IMR-90 (cell line): ENCODE data around the gene CRIP1. TPM values are rescaled to one million over a fixed set of nuclear protein-coding genes. Genes with fewer than 3 reads are reported as not detected.

ENCODE experiments used
- ATAC-seq: fragments of 200-7000 bp; cut with Tn5 transposase; 2 replicates; pipeline ENCODE4 v1.9.1; 2020; ENCODE audit warnings: low read depth, mild to moderate bottlenecking, moderate library complexity
- BruUV-seq: library from RNA; stranded (reverse); fragments of 400-500 nt; replicated peaks from 2 replicates; lab custom pipeline; 2021; lab: Mats Ljungman, UMichigan
- CTCF ChIA-PET: fragments of 300-600 bp; formaldehyde crosslinking; extraction: SDS; loops from one replicate; lab custom pipeline; 2021; ENCODE audit warnings: antibody characterized with exemption; lab: Yijun Ruan, JAX
- POLR2A ChIA-PET: fragments of 300-600 bp; sonication (Branson Sonifier 250); formaldehyde crosslinking; loops from one replicate; lab custom pipeline; 2022; ENCODE audit warnings: antibody characterized with exemption; ENCODE audit not compliant: unreplicated experiment; lab: Charles Lee
- DNase-seq: peaks from one replicate; pipeline ENCODE4 v3.0.0; 2013
- H2AFZ ChIP-seq: replicated peaks from 2 replicates; pipeline ENCODE3; 2013; ENCODE audit warnings: low read length, mild to moderate bottlenecking; ENCODE audit not compliant: poor library complexity
- H2AK5ac ChIP-seq: 2 replicates; pipeline ENCODE4 v1.6.1; 2013; ENCODE audit warnings: low read depth, low read length, inconsistent platforms
- H2AK9ac ChIP-seq: replicated peaks from 2 replicates; pipeline ENCODE3; 2013; ENCODE audit warnings: mild to moderate bottlenecking, low read depth, low read length, moderate library complexity; ENCODE audit not compliant: poor library complexity
- H2BK120ac ChIP-seq: 2 replicates; pipeline ENCODE4 v1.6.1; 2013; ENCODE audit warnings: low read depth, low read length, inconsistent platforms
- H2BK15ac ChIP-seq: 3 replicates; pipeline ENCODE4 v1.6.1; 2013; ENCODE audit warnings: low read depth, low read length, inconsistent platforms
- H2BK20ac ChIP-seq: 2 replicates; pipeline ENCODE4 v1.6.1; 2013; ENCODE audit warnings: low read depth, mild to moderate bottlenecking, inconsistent platforms, low read length, moderate library complexity
- H2BK5ac ChIP-seq: 2 replicates; pipeline ENCODE4 v1.6.1; 2013; ENCODE audit warnings: mild to moderate bottlenecking, low read depth, low read length, inconsistent platforms; ENCODE audit not compliant: poor library complexity, severe bottlenecking
- H3K14ac ChIP-seq: replicated peaks from 2 replicates; pipeline ENCODE4 v1.6.1; 2013; ENCODE audit warnings: low read depth, low read length, inconsistent platforms
- H3K18ac ChIP-seq: 2 replicates; pipeline ENCODE4 v1.6.1; 2013; ENCODE audit warnings: low read depth, low read length, control low read depth
- H3K23ac ChIP-seq: 2 replicates; pipeline ENCODE4 v1.6.1; 2013; ENCODE audit warnings: low read depth, low read length, inconsistent platforms
- H3K27ac ChIP-seq: 2 replicates; pipeline ENCODE4 v1.5.1; 2013; ENCODE audit warnings: mild to moderate bottlenecking, control low read depth, low read length; ENCODE audit not compliant: insufficient read depth
- H3K27me3 ChIP-seq: 2 replicates; pipeline ENCODE4 v1.6.1; 2013; ENCODE audit warnings: low read length; ENCODE audit not compliant: control insufficient read depth, insufficient read depth
- H3K36me3 ChIP-seq: 2 replicates; pipeline ENCODE4 v1.6.1; 2013; ENCODE audit warnings: low read length, mixed read lengths; ENCODE audit not compliant: control insufficient read depth, insufficient read depth
- H3K4ac ChIP-seq: 2 replicates; pipeline ENCODE4 v1.6.1; 2013; ENCODE audit warnings: low read depth, low read length, inconsistent platforms
- H3K4me1 ChIP-seq: 2 replicates; pipeline ENCODE4 v1.6.1; 2013; ENCODE audit warnings: low read length, mixed read lengths; ENCODE audit not compliant: control insufficient read depth, insufficient read depth
- H3K4me2 ChIP-seq: 2 replicates; pipeline ENCODE4 v1.6.1; 2013; ENCODE audit warnings: low read depth, mild to moderate bottlenecking, control low read depth, low read length, moderate library complexity
- H3K4me3 ChIP-seq: 2 replicates; pipeline ENCODE4 v1.5.1; 2013; ENCODE audit warnings: low read depth, mild to moderate bottlenecking, control low read depth, low read length, moderate library complexity; ENCODE audit not compliant: insufficient read depth
- H3K56ac ChIP-seq: 2 replicates; pipeline ENCODE4 v1.6.1; 2013; ENCODE audit warnings: low read length, inconsistent platforms; ENCODE audit not compliant: insufficient read depth; ENCODE audit errors: extremely low read depth
- H3K79me1 ChIP-seq, 2 experiments: 2 replicates each; pipeline ENCODE4 v1.6.1; 2013; ENCODE audit warnings: low read length in 2 of 2, inconsistent platforms in 1 of 2, low read depth in 1 of 2
- H3K9ac ChIP-seq: 2 replicates; pipeline ENCODE4 v1.6.1; 2013; ENCODE audit warnings: low read depth, low read length, control low read depth
- H3K9me1 ChIP-seq: 2 replicates; pipeline ENCODE4 v1.6.1; 2013; ENCODE audit warnings: low read length, inconsistent platforms; ENCODE audit not compliant: insufficient read depth
- H3K9me3 ChIP-seq: 2 replicates; pipeline ENCODE4 v1.6.1; 2013; ENCODE audit warnings: low read length; ENCODE audit not compliant: control insufficient read depth, insufficient read depth
- H4K20me1 ChIP-seq: 2 replicates; pipeline ENCODE4 v1.6.1; 2013; ENCODE audit warnings: low read length, inconsistent platforms; ENCODE audit not compliant: insufficient read depth
- H4K5ac ChIP-seq: 2 replicates; pipeline ENCODE4 v1.6.1; 2013; ENCODE audit warnings: mild to moderate bottlenecking, low read depth, low read length, control low read depth
- H4K8ac ChIP-seq, 2 experiments: 2 replicates each; pipeline ENCODE4 v1.6.1; 2013; ENCODE audit warnings: low read depth in 2 of 2, low read length in 2 of 2, control low read depth in 1 of 2, inconsistent platforms in 1 of 2
- H4K91ac ChIP-seq: 2 replicates; pipeline ENCODE4 v1.6.1; 2013; ENCODE audit warnings: low read depth, low read length, inconsistent platforms; ENCODE audit not compliant: insufficient read depth
- MAFK ChIP-seq: IDR thresholded peaks from 2 replicates; pipeline ENCODE4 v1.6.1; 2012; ENCODE audit warnings: low read depth, low read length, improper control_type of control experiment
- POLR2A ChIP-seq: IDR thresholded peaks from 2 replicates; pipeline ENCODE4 v1.6.1; 2012; ENCODE audit warnings: mild to moderate bottlenecking, low read depth, low read length
- RAD21 ChIP-seq: IDR thresholded peaks from 2 replicates; pipeline ENCODE4 v1.6.1; 2012; ENCODE audit warnings: low read length, improper control_type of control experiment
- WGBS, 2 experiments: methylation state at CpG; one replicate each; pipeline versions ENCODE4 v1.1.5 to v1.1.7; 2013; ENCODE audit warnings: missing lambda C conversion rate in 2 of 2; ENCODE audit not compliant: insufficient read length in 1 of 2; ENCODE audit errors: extremely low coverage in 2 of 2; 5-methylcytosine and 5-hydroxymethylcytosine counted together
- dilution Hi-C: fragments of 300-500 bp; cut with HindIII; formaldehyde crosslinking; loops from one replicate; pipeline ENCODE4 v1.14.3; 2018; ENCODE audit warnings: low sequenced_read_pairs; ENCODE audit not compliant: unreplicated experiment
- in situ Hi-C: fragments of 300-500 bp; cut with MboI; formaldehyde crosslinking; loops from 3 replicates; pipeline ENCODE4 v1.14.3; 2019; ENCODE audit warnings: low sequenced_read_pairs, inconsistent platforms, mixed read lengths
- intact Hi-C: fragments of 100-400 bp; cut with micrococcal nuclease; formaldehyde crosslinking; loops from 2 replicates; pipeline ENCODE4 v1.10.0; 2022
- polyA plus RNA-seq, 3 experiments: library from polyadenylated mRNA; depleted of rRNA; stranded (reverse); fragments of >200 nt; gene quantifications; 2 replicates each; pipeline ENCODE4 v1.2.3, GENCODE V29; 2012; ENCODE audit warnings: low replicate concordance in 1 of 3
- total RNA-seq: library from RNA; depleted of rRNA; stranded (reverse); fragments of >200 nt; gene quantifications from 2 replicates; pipeline ENCODE4 v1.2.3, GENCODE V29; 2012
- TF ChIP-seq, protein P1 (sequence below): fragments of 150-350 bp; IDR thresholded peaks from 2 replicates; pipeline ENCODE4 v1.6.1; 2017; ENCODE audit warnings: mild to moderate bottlenecking, antibody characterized with exemption, low read length, low read depth

CRIP1 gene
- total and polyA plus RNA-seq, 2 of the 4 experiments (the other 2 are of a cell fraction): 0.21 TPM; not detected in 1

DNA sequence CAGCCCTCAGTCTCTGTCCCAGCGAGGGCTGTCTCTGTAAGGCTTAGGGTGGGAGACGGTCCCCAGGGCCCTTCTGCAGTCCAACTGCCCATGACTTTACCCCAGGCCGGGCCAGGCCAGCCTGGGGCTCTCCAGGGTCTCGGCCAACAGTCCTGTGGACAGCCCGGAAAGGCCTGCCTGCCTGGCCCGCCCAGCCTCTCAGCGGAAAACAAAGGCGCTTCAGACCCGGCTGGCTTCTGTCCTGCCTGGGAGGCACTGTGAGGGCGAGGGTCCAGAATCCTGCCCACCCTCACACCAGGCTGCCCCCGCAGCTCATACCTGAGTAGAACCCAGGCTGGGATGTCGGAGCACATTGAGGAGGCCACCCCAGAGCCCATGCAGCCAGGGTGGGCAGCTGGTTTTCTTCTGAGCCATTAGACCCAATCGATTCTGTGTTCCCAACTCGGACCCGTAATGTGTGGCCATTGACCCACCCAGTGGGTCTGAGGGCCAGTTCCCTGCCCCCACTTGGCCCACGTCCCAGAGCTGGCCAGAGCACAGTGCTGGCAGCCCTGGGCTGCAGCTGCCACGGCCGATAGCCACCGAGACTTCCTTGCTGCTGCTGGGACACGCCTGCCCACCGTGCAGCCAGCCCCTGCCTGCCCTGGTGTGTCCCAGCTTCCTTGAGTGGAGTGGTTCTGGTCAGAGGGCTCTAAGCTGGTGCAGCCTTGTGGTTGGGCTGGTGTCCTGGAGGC is 10.4 kb upstream of the CRIP1 start:
- H3K27me3 ChIP-seq: no peaks in the 10 kb centered on the region
- peaks cover 7% of the 10 kb centered on the region; the same call in 1 of the 2 replicates for H4K20me1 ChIP-seq
- H3K9ac ChIP-seq: peak overlapping the region; percentile 34; the same call in 1 of the 2 replicates
- ATAC-seq (no peak; the same call in 1 of the 2 replicates), DNase-seq (peak; percentile 4)
- H3K4me3 ChIP-seq: peak overlapping the region; percentile 99
- 11% methylated on average over 10 of the region's 21 CpGs; no CpG with 5 or more reads in 1 of the 2 experiments for WGBS, 2 experiments
- in situ Hi-C loops: no loop called here
- H4K5ac ChIP-seq: peak overlapping the region; percentile 58
- peak overlapping the region; percentile 96 for H2AFZ ChIP-seq
- BruUV-seq: no TSS peak
- dilution Hi-C loops: no loop called here
- H2BK20ac ChIP-seq: no peak overlapping the region
- peaks cover 20% of the 10 kb centered on the region for H3K4me1 ChIP-seq
- intact Hi-C loops: no loop called here
- peak overlapping the region; percentile 82 for H3K23ac ChIP-seq
- TF ChIP-seq POLR2A (peak; percentile 7; the same call in 1 of the 2 replicates), MAFK (no peak), RAD21 (no peak)
- TF ChIP-seq, protein P1, sequence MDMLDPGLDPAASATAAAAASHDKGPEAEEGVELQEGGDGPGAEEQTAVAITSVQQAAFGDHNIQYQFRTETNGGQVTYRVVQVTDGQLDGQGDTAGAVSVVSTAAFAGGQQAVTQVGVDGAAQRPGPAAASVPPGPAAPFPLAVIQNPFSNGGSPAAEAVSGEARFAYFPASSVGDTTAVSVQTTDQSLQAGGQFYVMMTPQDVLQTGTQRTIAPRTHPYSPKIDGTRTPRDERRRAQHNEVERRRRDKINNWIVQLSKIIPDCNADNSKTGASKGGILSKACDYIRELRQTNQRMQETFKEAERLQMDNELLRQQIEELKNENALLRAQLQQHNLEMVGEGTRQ: no peak
- CTCF ChIA-PET: no interaction called here
- H3K4ac ChIP-seq: peak overlapping the region; percentile 92
- H3K18ac ChIP-seq: no peak overlapping the region; the same call in 1 of the 2 replicates
- peak overlapping the region; percentile 70 for H4K91ac ChIP-seq
- peak overlapping the region; percentile 89 for H3K14ac ChIP-seq
- H2BK15ac ChIP-seq: no peak overlapping the region
- H4K8ac ChIP-seq: peak overlapping the region; percentile 57 to 89; a peak in 3 of 4 replicates
- POLR2A ChIA-PET: no interaction called here
- peak overlapping the region; percentile 28 for H3K27ac ChIP-seq
- H3K56ac ChIP-seq: peak overlapping the region; percentile 72; the same call in 1 of the 2 replicates
- H2BK5ac ChIP-seq: no peak overlapping the region
- H2AK9ac ChIP-seq: peak overlapping the region; percentile 96
- H2AK5ac ChIP-seq: peak overlapping the region; percentile 81; the same call in 1 of the 2 replicates
- no peaks in the 10 kb centered on the region for H3K9me3 ChIP-seq
- H3K36me3 ChIP-seq: no peaks in the 10 kb centered on the region
- H3K4me2 ChIP-seq: peak overlapping the region; percentile 89
- peak overlapping the region; percentile 64; the same call in 1 of the 2 replicates for H2BK120ac ChIP-seq
- H3K9me1 ChIP-seq: peaks cover 4% of the 10 kb centered on the region; the same call in 1 of the 2 replicates
- H3K79me1 ChIP-seq: peaks cover 0 to 23% of the 10 kb centered on the region in 2 experiments; a peak in 1 of 4 replicates
